ENCODE measurements around the gene ESPN. TPM values are rescaled to one million over a fixed set of nuclear protein-coding genes. Genes with fewer than 3 reads are reported as not detected.
A peak's percentile ranks its signal among the peaks of the same experiment; 100 is the strongest.

ESPN gene
- total RNA-seq, 1 experiment from 2014 or later, result 53.1 TPM

DNA sequence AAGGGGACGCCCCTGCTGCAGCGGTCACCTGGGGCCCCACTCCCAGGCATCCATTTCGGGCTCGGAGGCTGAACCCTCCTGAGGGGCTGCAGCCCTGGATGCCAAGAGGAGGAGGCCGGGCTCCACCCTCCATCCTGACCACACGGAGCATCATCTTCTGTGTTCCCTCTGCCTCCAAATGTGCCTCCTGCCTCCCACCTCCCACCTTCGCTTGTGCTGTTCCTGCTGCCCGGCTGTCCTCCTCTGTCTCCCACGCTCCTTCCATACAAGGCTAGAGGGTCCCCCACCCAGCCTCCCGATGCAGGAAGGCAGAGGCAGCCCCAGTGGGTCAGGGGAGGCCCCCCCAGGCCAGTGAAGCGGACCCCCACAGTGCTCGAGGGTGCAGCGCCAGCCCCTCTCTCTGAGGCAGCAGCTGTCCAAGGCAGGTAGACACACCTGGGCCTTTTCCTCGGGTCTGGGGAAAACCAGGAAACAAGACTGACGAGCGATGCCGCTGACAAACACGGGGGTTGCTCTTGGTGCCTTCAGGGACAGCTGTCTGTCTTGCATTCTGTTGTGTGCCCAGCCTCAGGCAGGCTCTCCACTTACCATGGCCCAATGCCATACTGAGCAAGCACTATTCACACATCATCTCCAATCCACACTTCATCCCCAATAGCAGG, 83.7 kb downstream of the ESPN start:
- Histone ChIP-seq H3K4ac (ENCODE audit: low read depth, low read length) (no peak overlapping the region), H3K14ac (ENCODE audit: insufficient read depth, low read length) (no peak overlapping the region), H4K8ac (replicated peaks; ENCODE audit: insufficient read length, low read depth, low read length) (no peak overlapping the region), H2AK5ac (ENCODE audit: insufficient read length, low read length) (no peak overlapping the region), H3K9me3 (ENCODE audit: control insufficient read depth, low read depth, low read length) (no peaks in the 10 kb centered on the region), H3K4me1 (ENCODE audit: insufficient read depth, low read length) (no peaks in the 10 kb centered on the region), H3K4me2 (ENCODE audit: insufficient read depth, insufficient read length, low read length) (no peak overlapping the region), H2BK20ac (ENCODE audit: low read depth, low read length, poor library complexity, severe bottlenecking) (no peak overlapping the region), H3K79me1 (ENCODE audit: insufficient read depth, low read depth, low read length, poor library complexity, severe bottlenecking) (no peaks in the 10 kb centered on the region), H2BK120ac (ENCODE audit: low read depth, low read length, poor library complexity, severe bottlenecking) (no peak overlapping the region), H4K91ac (ENCODE audit: insufficient read length, low read depth, low read length) (no peak overlapping the region), H3K27ac (ENCODE audit: insufficient read length, low read depth, low read length) (no peak overlapping the region), H3K27me3 (ENCODE audit: insufficient read depth, low read length) (no peaks in the 10 kb centered on the region), H3K23ac (ENCODE audit: insufficient read length, low read depth, low read length) (no peak overlapping the region), H3K56ac (ENCODE audit: insufficient read length, low read depth, low read length) (no peak overlapping the region), H3K23me2 (ENCODE audit: insufficient read length, low read depth, low read length, poor library complexity, severe bottlenecking) (no peaks in the 10 kb centered on the region), H2BK15ac (ENCODE audit: low read depth, low read length) (no peak overlapping the region), H2BK12ac (ENCODE audit: insufficient read length, low read depth, low read length) (no peak overlapping the region), H4K20me1 (ENCODE audit: control insufficient read depth, insufficient read depth, insufficient read length) (no peaks in the 10 kb centered on the region), H4K5ac (ENCODE audit: insufficient read length, low read depth, low read length) (no peak overlapping the region), H3T11ph (ENCODE audit: low read length) (no peak overlapping the region), H2BK5ac (ENCODE audit: insufficient read length, low read length) (no peak overlapping the region), H3K79me2 (ENCODE audit: insufficient read depth, low read length) (no peaks in the 10 kb centered on the region), H3K18ac (ENCODE audit: insufficient read length, low read depth, low read length) (no peak overlapping the region), H2AFZ (ENCODE audit: low read length) (no peak overlapping the region), H3K9ac (ENCODE audit: extremely low read depth, insufficient read length, low read length) (no peak overlapping the region)
- no CpG with 5 or more reads among the region's 18 CpGs for WGBS (ENCODE audit: extremely low coverage, insufficient read length, low lambda C conversion rate)
- peak overlapping the region in 1 of 3 experiments; percentile 48; a peak in 1 of 7 replicates for H3K27ac Mint-ChIP-seq
- H3K4me3 Mint-ChIP-seq, result no peak overlapping the region
- 0 out of 2 replicates have a peak, but pooled peaks cover 2% of the 10 kb centered on the region for H3K27me3 Mint-ChIP-seq (ENCODE audit: low read depth)
- DNase-seq, result no peak
- TF ChIP-seq, protein P1, sequence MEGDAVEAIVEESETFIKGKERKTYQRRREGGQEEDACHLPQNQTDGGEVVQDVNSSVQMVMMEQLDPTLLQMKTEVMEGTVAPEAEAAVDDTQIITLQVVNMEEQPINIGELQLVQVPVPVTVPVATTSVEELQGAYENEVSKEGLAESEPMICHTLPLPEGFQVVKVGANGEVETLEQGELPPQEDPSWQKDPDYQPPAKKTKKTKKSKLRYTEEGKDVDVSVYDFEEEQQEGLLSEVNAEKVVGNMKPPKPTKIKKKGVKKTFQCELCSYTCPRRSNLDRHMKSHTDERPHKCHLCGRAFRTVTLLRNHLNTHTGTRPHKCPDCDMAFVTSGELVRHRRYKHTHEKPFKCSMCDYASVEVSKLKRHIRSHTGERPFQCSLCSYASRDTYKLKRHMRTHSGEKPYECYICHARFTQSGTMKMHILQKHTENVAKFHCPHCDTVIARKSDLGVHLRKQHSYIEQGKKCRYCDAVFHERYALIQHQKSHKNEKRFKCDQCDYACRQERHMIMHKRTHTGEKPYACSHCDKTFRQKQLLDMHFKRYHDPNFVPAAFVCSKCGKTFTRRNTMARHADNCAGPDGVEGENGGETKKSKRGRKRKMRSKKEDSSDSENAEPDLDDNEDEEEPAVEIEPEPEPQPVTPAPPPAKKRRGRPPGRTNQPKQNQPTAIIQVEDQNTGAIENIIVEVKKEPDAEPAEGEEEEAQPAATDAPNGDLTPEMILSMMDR (conservative IDR thresholded peaks at IDR 0.05), result no peak
- no peaks in the 10 kb centered on the region for H3K9me3 Mint-ChIP-seq
- no peaks in the 10 kb centered on the region for H3K36me3 Mint-ChIP-seq (ENCODE audit: insufficient read depth in 1 of 3, low read depth in 3 of 3)
- peaks cover 0 to 3% of the 10 kb centered on the region in 2 experiments; a peak in 2 of 4 replicates for H3K4me1 Mint-ChIP-seq
